Body of pancreas (tissue), 4 donors: ENCODE data around the gene RAVER1.

Source experiments
- POLR2A ChIP-seq, 3 donors: fragments of 450-650 bp; IDR thresholded peaks; one replicate each; pipeline ENCODE4 v1.6.1; 2016; ENCODE audit warnings: antibody characterized with exemption in 3 of 3, mild to moderate bottlenecking in 2 of 3
- TF ChIP-seq, protein P1 (sequence below), 7 experiments: fragments of 450-650 bp in 4 of 7; fragments of 200-600 bp in 3 of 7; sonication (generic) in 3 of 7; IDR thresholded peaks; one replicate each; pipeline ENCODE4 v1.5.1; 2016 to 2019; ENCODE audit warnings: antibody characterized with exemption in 7 of 7

DNA sequence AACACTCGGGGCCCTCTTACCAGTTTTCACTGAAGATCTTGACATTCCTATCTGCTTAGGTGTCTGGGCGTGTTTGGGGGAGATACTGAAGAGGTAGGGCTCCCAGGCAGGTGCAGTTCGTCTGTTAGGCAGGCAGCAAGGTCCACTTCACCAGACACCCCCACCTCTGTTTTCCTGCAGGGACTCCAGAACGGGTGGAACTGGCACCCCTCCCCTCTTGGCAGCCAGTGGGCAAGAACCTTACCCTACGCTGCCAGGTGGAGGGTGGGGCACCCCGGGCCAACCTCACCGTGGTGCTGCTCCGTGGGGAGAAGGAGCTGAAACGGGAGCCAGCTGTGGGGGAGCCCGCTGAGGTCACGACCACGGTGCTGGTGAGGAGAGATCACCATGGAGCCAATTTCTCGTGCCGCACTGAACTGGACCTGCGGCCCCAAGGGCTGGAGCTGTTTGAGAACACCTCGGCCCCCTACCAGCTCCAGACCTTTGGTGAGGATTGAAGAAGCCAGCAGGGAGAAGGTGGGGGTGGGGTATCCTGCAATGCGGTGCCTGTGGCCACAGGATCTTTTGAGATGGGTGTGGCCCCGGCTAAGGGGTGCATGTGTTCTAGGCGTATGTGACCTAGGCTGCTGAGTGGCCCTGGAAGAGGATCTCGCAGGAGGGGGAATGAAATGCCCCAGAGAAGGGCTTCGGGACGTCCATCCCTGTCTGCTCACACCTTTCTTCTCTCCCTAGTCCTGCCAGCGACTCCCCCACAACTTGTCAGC, 49.8 kb downstream of the RAVER1 start:
- TF ChIP-seq, protein P1, sequence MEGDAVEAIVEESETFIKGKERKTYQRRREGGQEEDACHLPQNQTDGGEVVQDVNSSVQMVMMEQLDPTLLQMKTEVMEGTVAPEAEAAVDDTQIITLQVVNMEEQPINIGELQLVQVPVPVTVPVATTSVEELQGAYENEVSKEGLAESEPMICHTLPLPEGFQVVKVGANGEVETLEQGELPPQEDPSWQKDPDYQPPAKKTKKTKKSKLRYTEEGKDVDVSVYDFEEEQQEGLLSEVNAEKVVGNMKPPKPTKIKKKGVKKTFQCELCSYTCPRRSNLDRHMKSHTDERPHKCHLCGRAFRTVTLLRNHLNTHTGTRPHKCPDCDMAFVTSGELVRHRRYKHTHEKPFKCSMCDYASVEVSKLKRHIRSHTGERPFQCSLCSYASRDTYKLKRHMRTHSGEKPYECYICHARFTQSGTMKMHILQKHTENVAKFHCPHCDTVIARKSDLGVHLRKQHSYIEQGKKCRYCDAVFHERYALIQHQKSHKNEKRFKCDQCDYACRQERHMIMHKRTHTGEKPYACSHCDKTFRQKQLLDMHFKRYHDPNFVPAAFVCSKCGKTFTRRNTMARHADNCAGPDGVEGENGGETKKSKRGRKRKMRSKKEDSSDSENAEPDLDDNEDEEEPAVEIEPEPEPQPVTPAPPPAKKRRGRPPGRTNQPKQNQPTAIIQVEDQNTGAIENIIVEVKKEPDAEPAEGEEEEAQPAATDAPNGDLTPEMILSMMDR (IDR thresholded peaks at IDR 0.05): no peak
- TF ChIP-seq POLR2A (IDR thresholded peaks at IDR 0.05): no peak
